Measurements from ENCODE around the gene FHOD3. TPM values are rescaled to one million over a fixed set of nuclear protein-coding genes. Genes with fewer than 3 reads are reported as not detected.

FHOD3 gene
- total and polyA plus RNA-seq, 2 of the 8 experiments (the other 6 are each of a cell fraction or from before 2014, with no cell fraction given) = 9.7 to 10.5 TPM

DNA sequence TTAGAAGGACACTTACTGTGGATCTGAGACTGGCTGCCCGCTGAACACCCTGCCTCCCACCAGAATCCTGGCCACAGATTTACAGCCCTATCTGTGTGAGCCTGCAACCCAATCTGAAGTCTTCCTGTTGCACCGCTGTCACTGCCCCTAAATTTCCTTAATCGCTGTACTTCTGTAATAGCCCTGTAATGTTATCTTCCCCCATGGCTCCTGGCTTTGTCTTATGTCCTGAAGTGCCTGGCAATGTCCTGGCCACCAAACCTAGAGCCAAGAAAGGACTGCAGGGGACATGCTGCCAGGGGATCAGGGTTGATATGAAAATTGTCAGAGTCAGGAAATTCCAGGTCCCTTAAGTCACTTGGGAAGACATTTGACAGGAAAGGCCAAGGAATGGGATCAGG, 52.7 kb downstream of the FHOD3 start:
- H2AK5ac ChIP-seq (ENCODE audit: low read depth, low read length) = no peak overlapping the region
- H2BK15ac ChIP-seq (ENCODE audit: low read length) = 0 out of 2 replicates have a peak overlapping the region, but pooled peaks have one; percentile 0
- FAIRE-seq = no peak
- no peak overlapping the region for H4K91ac ChIP-seq (replicated peaks; ENCODE audit: insufficient read length, low read length)
- H3K18ac ChIP-seq (ENCODE audit: extremely low read depth, low read length) = no peak overlapping the region
- H3K56ac ChIP-seq (replicated peaks; ENCODE audit: insufficient read length, low read depth, low read length) = no peak overlapping the region
- no peak for DNase-seq (ENCODE audit: low read depth in 1 of 2, low spot score in 2 of 2)
- H2BK5ac ChIP-seq (ENCODE audit: low read depth, low read length) = no peak overlapping the region
- H2BK20ac ChIP-seq (ENCODE audit: low read length) = no peak overlapping the region
- no peak overlapping the region for H2AFZ ChIP-seq (ENCODE audit: low read length)
- no peak overlapping the region for H3K9ac ChIP-seq (replicated peaks in 1 of 4; ENCODE audit: extremely low read depth in 1 of 4, low read depth in 3 of 4, low read length in 3 of 4)
- H3K4me1 ChIP-seq (replicated peaks in 1 of 4; ENCODE audit: control insufficient read depth in 3 of 4, insufficient read depth in 4 of 4, low read length in 3 of 4) = peaks cover 0 to 15% (median 12%) of the 10 kb centered on the region in 4 experiments; a peak in 6 of 7 replicates
- H2BK12ac ChIP-seq (ENCODE audit: low read depth, low read length) = no peak overlapping the region
- 98% methylated on average over 3 of the region's 3 CpGs; no CpG with 5 or more reads in 1 of the 2 experiments for WGBS, 2 experiments (ENCODE audit: extremely low coverage in 1 of 2, insufficient coverage in 1 of 2, insufficient read length in 1 of 2, insufficient replicate concordance in 2 of 2, low coverage in 1 of 2, low lambda C conversion rate in 2 of 2, missing lambda C conversion rate in 1 of 2)
- no peak overlapping the region for H4K5ac ChIP-seq (ENCODE audit: insufficient read length, low read depth, low read length)
- no peak overlapping the region for H3K27ac ChIP-seq (ENCODE audit: low read depth, low read length)
- H3K79me1 ChIP-seq (ENCODE audit: low read depth, low read length) = no peaks in the 10 kb centered on the region
- no peak overlapping the region for H3K4ac ChIP-seq (replicated peaks; ENCODE audit: insufficient read length, low read depth, low read length)
- POLR2A ChIA-PET (ENCODE audit: partially characterized antibody) = no interaction called here
- no peak overlapping the region for H3K23ac ChIP-seq (ENCODE audit: insufficient read length)
- H3K4me3 ChIP-seq (ENCODE audit: extremely low read depth in 1 of 4, insufficient read depth in 2 of 4, low read depth in 3 of 4, low read length in 4 of 4) = no peak overlapping the region
- CTCF ChIA-PET (ENCODE audit: partially characterized antibody) = no interaction called here
- H4K8ac ChIP-seq (ENCODE audit: extremely low read depth, insufficient read depth, low read length) = no peak overlapping the region; the same call in 1 of the 2 replicates
- H3K36me3 ChIP-seq (ENCODE audit: control insufficient read depth in 2 of 4, insufficient read depth in 4 of 4, low read length in 3 of 4) = no peaks in the 10 kb centered on the region
- no peaks in the 10 kb centered on the region; a peak in 1 of 7 replicates for H3K27me3 ChIP-seq (replicated peaks in 1 of 4; ENCODE audit: control insufficient read depth in 3 of 4, extremely low read depth in 1 of 4, insufficient read depth in 3 of 4, low read length in 3 of 4)
- peak overlapping the region in 1 of 2 experiments; percentile 23; a peak in 1 of 4 replicates for H3K4me2 ChIP-seq (ENCODE audit: insufficient read depth in 1 of 2, low read depth in 2 of 2, low read length in 2 of 2)
- no peaks in the 10 kb centered on the region for H4K20me1 ChIP-seq (replicated peaks in 1 of 2; ENCODE audit: control insufficient read depth in 1 of 2, insufficient read depth in 2 of 2, low read length in 2 of 2)
- H3K79me2 ChIP-seq (ENCODE audit: control insufficient read depth in 1 of 2, insufficient read depth in 2 of 2, low read length in 2 of 2) = no peaks in the 10 kb centered on the region
- H3K9me3 ChIP-seq (ENCODE audit: insufficient read depth in 2 of 2, low read depth in 1 of 2, low read length in 1 of 2) = no peaks in the 10 kb centered on the region
- H3K23me2 ChIP-seq (ENCODE audit: low read depth, low read length) = no peaks in the 10 kb centered on the region; the same call in 1 of the 2 replicates
- H2BK120ac ChIP-seq (replicated peaks; ENCODE audit: low read depth, low read length) = no peak overlapping the region
- H3K14ac ChIP-seq (ENCODE audit: insufficient read length) = no peak overlapping the region
